CD4-positive, alpha-beta T cell treated with Interleukin-15 for 4 hours (primary cell): ENCODE measurements around the gene CEP112.

Experiments
- DNase-seq: peaks from one replicate; pipeline ENCODE4 v3.0.0-alpha.2; 2020; ENCODE audit warnings: low spot score

The CEP112 gene

GRCh38 chr17:65926599-65926998 is 265.3 kb downstream of the CEP112 start:
- no peak for DNase-seq

- DNase-seq = no peak
Measured at GRCh38 chr17:65925606-65926307, 266.2 kb downstream of the CEP112 start.

- DNase-seq = no peak
Measured at GRCh38 chr17:65920996-65921395, 270.9 kb downstream of the CEP112 start.

- DNase-seq = no peak
Measured at GRCh38 chr17:65918916-65919315, 273.0 kb downstream of the CEP112 start.

GRCh38 chr17:65918500-65918899 is 273.4 kb downstream of the CEP112 start:
- no peak for DNase-seq

- DNase-seq = no peak
Measured at GRCh38 chr17:65917560-65917959, 274.4 kb downstream of the CEP112 start.

GRCh38 chr17:65916425-65916824 is 275.5 kb downstream of the CEP112 start:
- no peak for DNase-seq

- DNase-seq = no peak
Measured at GRCh38 chr17:65914784-65915342, 277.1 kb downstream of the CEP112 start.

- no peak for DNase-seq
Measured at GRCh38 chr17:65913326-65913850, 278.5 kb downstream of the CEP112 start.

GRCh38 chr17:65910836-65911235 is 281.1 kb downstream of the CEP112 start:
- no peak for DNase-seq

GRCh38 chr17:65902831-65903522 is 289.0 kb downstream of the CEP112 start:
- no peak for DNase-seq

- no peak for DNase-seq
Measured at GRCh38 chr17:65902155-65902554, 289.8 kb downstream of the CEP112 start.

GRCh38 chr17:65901394-65901793 is 290.5 kb downstream of the CEP112 start:
- no peak for DNase-seq

- no peak for DNase-seq
Measured at GRCh38 chr17:65900216-65900615, 291.7 kb downstream of the CEP112 start.

- DNase-seq = no peak
Measured at GRCh38 chr17:65898651-65899050, 293.3 kb downstream of the CEP112 start.

GRCh38 chr17:65896889-65897288 is 295.0 kb downstream of the CEP112 start:
- no peak for DNase-seq

- DNase-seq = no peak
Measured at GRCh38 chr17:65895969-65896368, 296.0 kb downstream of the CEP112 start.

- no peak for DNase-seq
Measured at GRCh38 chr17:65893692-65894279, 298.1 kb downstream of the CEP112 start.

GRCh38 chr17:65892912-65893377 is 299.0 kb downstream of the CEP112 start:
- DNase-seq = no peak

- DNase-seq = no peak
Measured at GRCh38 chr17:65891231-65891735, 300.6 kb downstream of the CEP112 start.

- no peak for DNase-seq
Measured at GRCh38 chr17:65888649-65889048, 303.3 kb downstream of the CEP112 start.
